Tibial nerve (tissue), 4 donors: ENCODE results near the gene SUN2. TPM values are rescaled to one million over a fixed set of nuclear protein-coding genes. Genes with fewer than 3 reads are reported as not detected.

Experiments
- DNase-seq, 2 donors: peaks; one replicate each; pipeline ENCODE4 v3.0.0-alpha.2; 2019; ENCODE audit warnings: low spot score in 2 of 2
- H3K27ac ChIP-seq, 4 donors: fragments of 200-600 bp; sonication (generic) in 3 of 4; one replicate each; pipeline ENCODE4 v1.5.1; 2017 to 2019; ENCODE audit warnings: mild to moderate bottlenecking in 1 of 4
- H3K27me3 ChIP-seq, 2 donors: fragments of 200-600 bp; sonication (generic) in 1 of 2; one replicate each; pipeline versions ENCODE4 v1.5.1 to v1.6.0; 2017 to 2019
- H3K36me3 ChIP-seq, 3 donors: fragments of 200-600 bp; sonication (generic); one replicate each; pipeline ENCODE4 v1.5.1; 2018 to 2019
- H3K4me1 ChIP-seq, 4 donors: fragments of 200-600 bp; sonication (generic) in 3 of 4; one replicate each; pipeline ENCODE4 v1.5.1; 2017 to 2019
- H3K4me3 ChIP-seq, 4 donors: fragments of 200-600 bp; sonication (generic) in 3 of 4; one replicate each; pipeline ENCODE4 v1.5.1; 2017 to 2019; ENCODE audit warnings: mild to moderate bottlenecking in 1 of 4, moderate library complexity in 1 of 4
- H3K9me3 ChIP-seq, 4 donors: fragments of 200-600 bp; sonication (generic) in 3 of 4; one replicate each; pipeline ENCODE4 v1.5.1; 2017 to 2019
- CTCF ChIP-seq, 5 experiments: fragments of 200-600 bp in 3 of 5; fragments of 450-650 bp in 2 of 5; sonication (generic) in 3 of 5; IDR thresholded peaks; one replicate each; pipeline ENCODE4 v1.5.1; 2016 to 2019; ENCODE audit warnings: antibody characterized with exemption in 5 of 5, mild to moderate bottlenecking in 3 of 5, moderate library complexity in 2 of 5
- EP300 ChIP-seq, 2 donors: sonication (generic); formaldehyde crosslinking; IDR thresholded peaks; one replicate each; pipeline ENCODE4 v1.6.1; 2017; ENCODE audit warnings: antibody characterized with exemption in 2 of 2, mild to moderate bottlenecking in 1 of 2
- POLR2A ChIP-seq, 2 donors: fragments of 450-650 bp; IDR thresholded peaks; one replicate each; pipeline ENCODE4 v1.6.1; 2017; ENCODE audit warnings: antibody characterized with exemption in 2 of 2, mild to moderate bottlenecking in 2 of 2, moderate library complexity in 2 of 2
- WGBS, 2 donors: methylation state at CpG; one replicate each; pipeline ENCODE4 v1.1.5; 2018; 5-methylcytosine and 5-hydroxymethylcytosine counted together
- total RNA-seq, 4 donors: library from RNA; depleted of rRNA; stranded (reverse); fragments of >200 nt; gene quantifications; one replicate each; pipeline ENCODE4 v1.1.0, GENCODE V29; 2016

Gene SUN2
- total RNA-seq, 4 donors from 2014 or later = 640 to 1,234 (median 846) TPM

DNA sequence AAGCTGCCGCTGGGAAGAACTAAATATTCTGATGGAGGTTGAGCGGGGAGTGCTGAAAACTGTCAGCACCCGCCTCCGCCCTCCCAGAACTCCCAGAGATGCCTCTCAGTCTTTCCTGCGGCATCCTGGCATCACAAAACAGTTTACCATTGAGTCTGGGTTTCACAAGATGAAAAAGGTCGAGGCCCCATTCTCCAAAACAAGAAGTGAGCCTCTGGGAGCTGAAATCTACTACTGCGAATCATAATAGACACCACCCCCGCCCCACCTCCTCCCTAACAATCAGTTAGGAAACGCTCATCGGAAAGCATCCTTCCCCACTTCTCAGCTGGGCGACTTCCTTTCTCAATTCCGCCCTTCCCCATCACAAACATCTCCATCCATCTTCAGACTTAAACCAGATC is 1.0 kb downstream of the SUN2 start:
- H3K9me3 ChIP-seq = no peaks in the 10 kb centered on the region
- H3K27me3 ChIP-seq = no peaks in the 10 kb centered on the region
- H3K4me3 ChIP-seq = peak overlapping the region; percentile 55 to 80 (median 70)
- WGBS, 2 donors = 3 to 10% methylated on average over 12 of the region's 12 CpGs
- TF ChIP-seq CTCF (IDR thresholded peaks at IDR 0.05) = no peak
- no peak for TF ChIP-seq EP300 (IDR thresholded peaks at IDR 0.05)
- no peak for TF ChIP-seq POLR2A (IDR thresholded peaks at IDR 0.05)
- DNase-seq = peak; percentile 50 to 68
- H3K36me3 ChIP-seq = peaks cover 0 to 32% (median 20%) of the 10 kb centered on the region in 3 donors
- H3K27ac ChIP-seq = peak overlapping the region; percentile 92 to 96 (median 94)
- H3K4me1 ChIP-seq = peaks cover 0 to 54% (median 31%) of the 10 kb centered on the region in 4 donors

DNA sequence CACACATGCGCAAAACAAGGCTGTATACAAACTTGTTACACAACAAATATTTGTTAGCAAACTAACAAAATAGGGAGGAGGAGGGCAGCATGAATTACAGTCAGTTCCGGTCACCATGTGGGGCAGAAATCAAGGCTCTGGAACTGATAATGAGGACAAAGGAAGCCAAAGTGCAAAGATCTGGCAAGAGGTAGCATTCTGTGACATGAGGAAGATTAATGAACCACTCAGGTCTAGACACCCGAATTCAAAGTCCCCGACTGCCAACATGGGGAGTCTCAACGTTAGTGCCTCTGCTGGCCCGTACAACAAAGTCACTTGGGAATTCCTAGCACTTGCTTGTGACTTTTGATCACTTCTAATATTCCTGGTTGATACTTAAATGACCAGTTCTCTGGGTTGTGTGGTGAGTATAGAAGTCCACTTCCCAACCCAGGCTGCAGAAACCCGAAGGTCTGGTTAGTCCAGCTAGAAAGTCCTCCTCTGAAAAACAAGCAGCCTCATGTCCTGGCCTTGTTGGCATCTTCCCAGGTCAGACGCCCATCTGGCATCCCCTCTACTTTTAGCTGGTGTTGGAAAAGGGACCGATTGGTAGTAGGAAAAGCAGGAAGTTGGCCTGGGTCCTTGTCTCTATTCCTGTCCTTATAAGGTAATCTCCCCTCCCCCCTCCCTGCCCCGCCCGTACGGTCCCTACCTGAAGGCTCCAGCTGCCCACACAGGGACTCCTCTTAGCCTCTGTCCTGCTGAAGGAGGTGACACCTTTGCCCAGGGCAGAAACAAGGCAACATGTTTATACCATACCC is 1.6 kb downstream of the SUN2 start:
- no peaks in the 10 kb centered on the region for H3K27me3 ChIP-seq
- H3K27ac ChIP-seq = peak overlapping the region; percentile 92 to 96 (median 94)
- peak overlapping the region; percentile 55 to 80 (median 70) for H3K4me3 ChIP-seq
- DNase-seq = peak; percentile 65 to 74
- H3K36me3 ChIP-seq = peaks cover 0 to 38% (median 26%) of the 10 kb centered on the region in 3 donors
- no peaks in the 10 kb centered on the region for H3K9me3 ChIP-seq
- H3K4me1 ChIP-seq = peaks cover 0 to 54% (median 31%) of the 10 kb centered on the region in 4 donors
- TF ChIP-seq EP300 (IDR thresholded peaks at IDR 0.05) (peak in 1 of 2 donors; percentile 54), CTCF (IDR thresholded peaks at IDR 0.05) (no peak), POLR2A (IDR thresholded peaks at IDR 0.05) (peak in 1 of 2 donors; percentile 16)
- WGBS, 2 donors = 17 to 23% methylated on average over 12 of the region's 12 CpGs

DNA sequence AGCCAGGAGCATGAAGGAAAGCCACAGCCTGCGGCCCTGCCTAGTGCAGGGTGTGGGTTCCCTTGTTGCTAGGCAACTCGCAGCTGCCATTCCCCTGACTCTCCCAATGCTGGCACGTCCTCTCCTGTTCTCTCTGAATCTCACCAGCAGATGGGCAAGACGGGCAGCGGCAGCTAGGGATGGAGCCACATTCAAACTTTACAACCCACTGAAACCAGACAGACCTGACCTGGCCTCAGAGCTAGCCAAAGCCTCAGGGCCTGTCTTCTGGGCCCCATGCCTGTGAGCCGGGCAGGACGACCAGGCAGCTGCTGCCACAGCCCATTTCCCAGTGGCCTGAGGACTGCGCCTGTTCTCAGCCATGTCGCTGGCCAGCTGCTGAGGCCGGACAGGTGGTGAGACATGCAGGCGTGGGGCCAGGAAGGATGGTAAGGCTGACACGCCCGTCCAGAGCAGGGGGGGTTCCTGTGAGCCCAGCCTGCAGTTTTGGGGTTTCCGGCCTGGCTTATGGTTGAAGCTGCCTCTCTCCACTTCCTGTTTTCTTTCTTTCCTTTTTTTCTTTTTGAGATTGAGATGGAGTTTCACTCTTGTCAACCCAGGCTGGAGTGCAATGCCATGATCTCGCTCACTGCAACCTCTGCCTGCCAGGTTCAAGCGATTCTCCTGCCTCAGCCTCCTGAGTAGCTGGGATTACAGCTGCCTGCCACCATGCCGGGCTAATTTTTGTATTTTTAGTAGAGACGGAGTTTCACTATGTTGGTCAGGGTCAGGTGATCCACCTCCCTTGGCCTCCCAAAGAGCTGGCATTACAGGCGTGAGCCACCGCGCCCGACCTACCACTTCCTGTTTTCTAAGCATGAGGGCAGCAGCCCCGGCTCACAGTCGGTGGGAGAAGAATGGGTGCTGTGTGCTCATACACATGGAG is 4.1 kb downstream of the SUN2 start:
- Histone ChIP-seq H3K4me3 (peak overlapping the region in 1 of 4 donors; percentile 11), H3K36me3 (peaks cover 5 to 63% (median 51%) of the 10 kb centered on the region in 3 donors), H3K9me3 (no peaks in the 10 kb centered on the region), H3K4me1 (peaks cover 0 to 45% (median 28%) of the 10 kb centered on the region in 4 donors), H3K27me3 (no peaks in the 10 kb centered on the region), H3K27ac (peak overlapping the region in 3 of 4 donors; percentile 44 to 96 (median 92))
- DNase-seq = no peak
- 68 to 83% methylated on average over 24 of the region's 24 CpGs for WGBS, 2 donors
- TF ChIP-seq CTCF (IDR thresholded peaks at IDR 0.05) = no peak
- TF ChIP-seq EP300 (IDR thresholded peaks at IDR 0.05) = no peak
- TF ChIP-seq POLR2A (IDR thresholded peaks at IDR 0.05) = no peak

- peaks cover 7 to 69% (median 57%) of the 10 kb centered on the region in 3 donors for H3K36me3 ChIP-seq
Observed at GRCh38 chr22:38751066-38751421, 4.8 kb downstream of the SUN2 start.

More at GRCh38 chr22:38751066-38751421, 4.8 kb downstream of the SUN2 start:
- DNase-seq = no peak
- TF ChIP-seq CTCF (IDR thresholded peaks at IDR 0.05) = no peak
- no peak for TF ChIP-seq EP300 (IDR thresholded peaks at IDR 0.05)
- TF ChIP-seq POLR2A (IDR thresholded peaks at IDR 0.05) = no peak
- Histone ChIP-seq H3K27me3 (no peaks in the 10 kb centered on the region), H3K27ac (peak overlapping the region in 2 of 4 donors; percentile 44 to 96), H3K9me3 (no peaks in the 10 kb centered on the region), H3K4me1 (peaks cover 0 to 38% (median 25%) of the 10 kb centered on the region in 4 donors), H3K4me3 (no peak overlapping the region)
- 79 to 84% methylated on average over 9 to 12 of the region's 12 CpGs for WGBS, 2 donors
